ACHN (cell line): ENCODE results near the gene CHD2.
"Not testable (repeated sequence)": the region's sequence is repeated elsewhere in the genome, so short reads cannot be mapped to it uniquely, and the experiment has no call there.

ENCODE experiments used
- DNase-seq: peaks from one replicate; pipeline ENCODE4 v3.0.0-alpha.2; 2015
- in situ Hi-C: cut with HindIII; loops from 2 replicates; pipeline ENCODE4 v1.10.0; 2017; ENCODE audit warnings: low sequenced_read_pairs, low pct_ligation_motif_present, low pct_unique_long_range_greater_than_20kb

CHD2 gene

GRCh38 chr15:92899948-92900730, at the start of gene CHD2:
TSS of gene CHD2 (plus strand) at chr15:92900324. CDS start at chr15:92901238, 914 bp downstream.
- in situ Hi-C loops = loop anchor here (25.0 kb wide), 1 partner anchor 88 kb away; no protein-coding TSS in a partner anchor
- peak; percentile 88 for DNase-seq

- in situ Hi-C loops = no loop called here
These were observed 46.9 kb upstream of the CHD2 start for GRCh38 chr15:92853222-92853621.

GRCh38 chr15:92861742-92862141, 38.4 kb upstream of the CHD2 start:
- DNase-seq = no peak
- in situ Hi-C loops = no loop called here

More at GRCh38 chr15:92853222-92853621, 46.9 kb upstream of the CHD2 start:
- no peak for DNase-seq

GRCh38 chr15:92864127-92864814, 35.9 kb upstream of the CHD2 start:
- DNase-seq = no peak
- in situ Hi-C loops = no loop called here

- in situ Hi-C loops = no loop called here
- DNase-seq = peak; percentile 70
These were observed 30.7 kb upstream of the CHD2 start for GRCh38 chr15:92869263-92869940.

- peak; percentile 43 for DNase-seq
- in situ Hi-C loops = no loop called here
These were observed 30.0 kb upstream of the CHD2 start for GRCh38 chr15:92870010-92870591.

GRCh38 chr15:92872967-92873366, 27.2 kb upstream of the CHD2 start:
- DNase-seq, in situ Hi-C loops: not testable (repeated sequence)

- DNase-seq = no peak
These were observed 23.1 kb upstream of the CHD2 start for GRCh38 chr15:92877000-92877399.

GRCh38 chr15:92877416-92877815, 22.7 kb upstream of the CHD2 start:
- in situ Hi-C loops = no loop called here

More at GRCh38 chr15:92877000-92877399, 23.1 kb upstream of the CHD2 start:
- in situ Hi-C loops = no loop called here

GRCh38 chr15:92878593-92879053, 21.5 kb upstream of the CHD2 start:
- in situ Hi-C loops = no loop called here
- no peak for DNase-seq

More at GRCh38 chr15:92877416-92877815, 22.7 kb upstream of the CHD2 start:
- no peak for DNase-seq

GRCh38 chr15:92879949-92880725, 20.0 kb upstream of the CHD2 start:
- in situ Hi-C loops = no loop called here
- DNase-seq = no peak

GRCh38 chr15:92880796-92881195, 19.3 kb upstream of the CHD2 start:
- in situ Hi-C loops = no loop called here
- no peak for DNase-seq

- in situ Hi-C loops = no loop called here
- no peak for DNase-seq
These were observed 18.8 kb upstream of the CHD2 start for GRCh38 chr15:92881211-92881754.

- peak; percentile 98 for DNase-seq
- in situ Hi-C loops = no loop called here
These were observed 18.1 kb upstream of the CHD2 start for GRCh38 chr15:92881802-92882696.

GRCh38 chr15:92882697-92883162, 17.4 kb upstream of the CHD2 start:
- no peak for DNase-seq
- in situ Hi-C loops = no loop called here

- peak; percentile 35 for DNase-seq
- in situ Hi-C loops = no loop called here
These were observed 16.8 kb upstream of the CHD2 start for GRCh38 chr15:92883163-92883875.
